ENCODE measurements around the gene TXN2. TPM values are rescaled to one million over a fixed set of nuclear protein-coding genes. Genes with fewer than 3 reads are reported as not detected.
"Not testable (repeated sequence)": the region's sequence is repeated elsewhere in the genome, so short reads cannot be mapped to it uniquely, and the experiment has no call there.

TXN2 gene
- total and polyA plus RNA-seq, 2 donors (not counting 1 experiment from before 2014, with no cell fraction given), result 25.3 to 118 TPM

DNA sequence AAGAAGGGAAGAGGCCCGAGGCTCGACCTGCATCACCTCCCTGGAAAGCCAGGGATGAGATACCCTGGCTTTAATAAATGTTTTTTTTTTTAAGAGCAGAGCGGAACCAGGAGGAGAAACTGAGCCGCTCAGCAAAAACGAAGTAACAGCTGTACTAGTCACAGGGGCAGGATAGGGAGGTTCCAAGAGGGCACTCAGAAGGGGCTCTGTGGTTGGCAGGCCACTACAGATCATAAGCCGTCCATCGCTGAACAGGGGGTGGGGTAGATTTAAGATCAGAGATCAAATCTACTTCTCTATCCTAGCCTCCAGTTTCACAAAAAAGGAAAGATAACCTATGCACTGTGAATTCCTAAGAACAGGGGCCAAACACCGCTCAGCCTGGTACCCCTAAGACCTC, 46.9 kb upstream of the TXN2 start:
- peak overlapping the region; percentile 94 for H3K27ac ChIP-seq (ENCODE audit: insufficient read depth, low read length)
- peak overlapping the region; percentile 93 for H3K9ac ChIP-seq (ENCODE audit: insufficient read depth, low read length)
- H3K9me3 ChIP-seq (ENCODE audit: control insufficient read depth, insufficient read depth, low read depth, low read length), result no peaks in the 10 kb centered on the region
- no peaks in the 10 kb centered on the region for H3K27me3 ChIP-seq (ENCODE audit: control insufficient read depth, insufficient read depth, low read length)
- peak; percentile 20 to 21 for DNase-seq (ENCODE audit: low read depth in 2 of 2)
- H3K4me3 ChIP-seq (replicated peaks in 1 of 4; ENCODE audit: control extremely low read depth in 1 of 4, insufficient read depth in 1 of 4, low read depth in 3 of 4, low read length in 4 of 4), result peak overlapping the region; percentile 94 to 100 (median 98)
- peaks cover 3% of the 10 kb centered on the region for H3K4me1 ChIP-seq (ENCODE audit: control insufficient read depth, extremely low read depth, insufficient read depth, low read length)
- H3K4me2 ChIP-seq (ENCODE audit: extremely low read depth, insufficient read depth, low read length), result peak overlapping the region; percentile 87
- H3K36me3 ChIP-seq (ENCODE audit: control insufficient read depth, insufficient read depth, low read length), result peaks cover 13% of the 10 kb centered on the region
- peak overlapping the region; percentile 64 for H2AFZ ChIP-seq (ENCODE audit: low read length)
- TF ChIP-seq EZH2 (IDR thresholded peaks at IDR 0.05; ENCODE audit: low read length, missing control alignments), result no peak
- TF ChIP-seq, protein P1, sequence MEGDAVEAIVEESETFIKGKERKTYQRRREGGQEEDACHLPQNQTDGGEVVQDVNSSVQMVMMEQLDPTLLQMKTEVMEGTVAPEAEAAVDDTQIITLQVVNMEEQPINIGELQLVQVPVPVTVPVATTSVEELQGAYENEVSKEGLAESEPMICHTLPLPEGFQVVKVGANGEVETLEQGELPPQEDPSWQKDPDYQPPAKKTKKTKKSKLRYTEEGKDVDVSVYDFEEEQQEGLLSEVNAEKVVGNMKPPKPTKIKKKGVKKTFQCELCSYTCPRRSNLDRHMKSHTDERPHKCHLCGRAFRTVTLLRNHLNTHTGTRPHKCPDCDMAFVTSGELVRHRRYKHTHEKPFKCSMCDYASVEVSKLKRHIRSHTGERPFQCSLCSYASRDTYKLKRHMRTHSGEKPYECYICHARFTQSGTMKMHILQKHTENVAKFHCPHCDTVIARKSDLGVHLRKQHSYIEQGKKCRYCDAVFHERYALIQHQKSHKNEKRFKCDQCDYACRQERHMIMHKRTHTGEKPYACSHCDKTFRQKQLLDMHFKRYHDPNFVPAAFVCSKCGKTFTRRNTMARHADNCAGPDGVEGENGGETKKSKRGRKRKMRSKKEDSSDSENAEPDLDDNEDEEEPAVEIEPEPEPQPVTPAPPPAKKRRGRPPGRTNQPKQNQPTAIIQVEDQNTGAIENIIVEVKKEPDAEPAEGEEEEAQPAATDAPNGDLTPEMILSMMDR (conservative IDR thresholded peaks at IDR 0.05 in 1 of 2, IDR thresholded peaks at IDR 0.05 in 1 of 2; ENCODE audit: low read depth in 1 of 2, low read length in 2 of 2), result no peak
- H3K79me2 ChIP-seq (ENCODE audit: control insufficient read depth, insufficient read depth, low read length), result peaks cover 29% of the 10 kb centered on the region
- H4K20me1 ChIP-seq (ENCODE audit: control insufficient read depth, extremely low read depth, insufficient read depth, low read length), result no peaks in the 10 kb centered on the region

DNA sequence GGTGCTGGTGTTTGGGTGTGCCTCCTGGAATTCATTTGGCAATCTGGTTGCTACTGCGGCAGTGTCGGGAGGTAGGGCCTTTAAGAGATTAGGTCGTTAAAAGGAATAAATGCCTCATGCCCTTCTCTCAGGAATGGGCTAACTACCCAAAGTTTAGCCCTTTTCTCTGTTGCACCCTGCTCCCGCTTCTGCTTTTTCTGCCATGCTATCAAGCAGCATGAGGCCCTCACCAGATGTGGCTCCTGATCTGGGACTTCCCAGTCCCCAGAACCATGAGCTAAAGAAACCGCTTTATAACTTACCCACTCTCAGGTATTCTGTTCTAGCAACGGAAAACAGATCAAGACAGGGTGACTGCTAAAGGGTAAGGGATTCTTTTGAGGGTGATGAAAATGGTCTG, 41.2 kb upstream of the TXN2 start:
- H3K79me2 ChIP-seq (ENCODE audit: control insufficient read depth, insufficient read depth, low read length), result peaks cover 16% of the 10 kb centered on the region
- H3K36me3 ChIP-seq (ENCODE audit: control insufficient read depth, insufficient read depth, low read length), result peaks cover 30% of the 10 kb centered on the region
- H3K9ac ChIP-seq (ENCODE audit: insufficient read depth, low read length), result no peak overlapping the region
- H3K27me3 ChIP-seq (ENCODE audit: control insufficient read depth, insufficient read depth, low read length), result no peaks in the 10 kb centered on the region
- no peak overlapping the region for H2AFZ ChIP-seq (ENCODE audit: low read length)
- TF ChIP-seq EZH2 (IDR thresholded peaks at IDR 0.05; ENCODE audit: low read length, missing control alignments), result no peak
- TF ChIP-seq, protein P1 (conservative IDR thresholded peaks at IDR 0.05 in 1 of 2, IDR thresholded peaks at IDR 0.05 in 1 of 2; ENCODE audit: low read depth in 1 of 2, low read length in 2 of 2), result no peak
- H3K9me3 ChIP-seq (ENCODE audit: control insufficient read depth, insufficient read depth, low read depth, low read length), result no peaks in the 10 kb centered on the region
- H3K4me2 ChIP-seq (ENCODE audit: extremely low read depth, insufficient read depth, low read length), result no peak overlapping the region
- no peaks in the 10 kb centered on the region for H3K4me1 ChIP-seq (ENCODE audit: control insufficient read depth, extremely low read depth, insufficient read depth, low read length)
- no peak for DNase-seq (ENCODE audit: low read depth in 2 of 2)
- H4K20me1 ChIP-seq (ENCODE audit: control insufficient read depth, extremely low read depth, insufficient read depth, low read length), result no peaks in the 10 kb centered on the region
- no peak overlapping the region for H3K27ac ChIP-seq (ENCODE audit: insufficient read depth, low read length)
- no peak overlapping the region for H3K4me3 ChIP-seq (replicated peaks in 1 of 4; ENCODE audit: control extremely low read depth in 1 of 4, insufficient read depth in 1 of 4, low read depth in 3 of 4, low read length in 4 of 4)

DNA sequence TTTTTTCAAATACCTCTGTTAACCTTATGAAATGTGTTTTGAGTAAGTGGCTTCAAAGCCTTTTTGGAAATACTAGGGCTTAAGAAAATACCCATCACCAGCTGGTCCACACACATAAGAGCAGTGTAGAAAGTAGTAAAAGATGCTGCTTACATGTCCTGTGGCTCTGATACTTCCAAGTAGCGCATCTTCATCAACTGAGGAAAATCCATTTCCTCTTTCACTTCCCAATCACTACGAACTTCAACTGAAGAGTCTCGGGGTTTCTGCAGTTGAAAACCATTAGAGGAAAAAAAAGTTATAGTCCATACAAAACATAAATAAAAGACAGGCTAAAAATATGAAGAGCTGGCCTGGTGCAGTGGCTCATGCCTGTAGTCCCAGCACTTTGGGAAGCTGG, 39.0 kb upstream of the TXN2 start:
- Histone ChIP-seq H3K4me1 (ENCODE audit: control insufficient read depth, extremely low read depth, insufficient read depth, low read length) (no peaks in the 10 kb centered on the region), H3K4me3 (replicated peaks in 1 of 4; ENCODE audit: control extremely low read depth in 1 of 4, insufficient read depth in 1 of 4, low read depth in 3 of 4, low read length in 4 of 4) (no peak overlapping the region), H3K9me3 (ENCODE audit: control insufficient read depth, insufficient read depth, low read depth, low read length) (no peaks in the 10 kb centered on the region), H3K9ac (ENCODE audit: insufficient read depth, low read length) (no peak overlapping the region), H3K36me3 (ENCODE audit: control insufficient read depth, insufficient read depth, low read length) (peaks cover 39% of the 10 kb centered on the region), H3K79me2 (ENCODE audit: control insufficient read depth, insufficient read depth, low read length) (no peaks in the 10 kb centered on the region), H3K4me2 (ENCODE audit: extremely low read depth, insufficient read depth, low read length) (no peak overlapping the region), H3K27me3 (ENCODE audit: control insufficient read depth, insufficient read depth, low read length) (no peaks in the 10 kb centered on the region), H4K20me1 (ENCODE audit: control insufficient read depth, extremely low read depth, insufficient read depth, low read length) (no peaks in the 10 kb centered on the region), H3K27ac (ENCODE audit: insufficient read depth, low read length) (no peak overlapping the region), H2AFZ (ENCODE audit: low read length) (no peak overlapping the region)
- TF ChIP-seq EZH2 (IDR thresholded peaks at IDR 0.05; ENCODE audit: low read length, missing control alignments), result no peak
- TF ChIP-seq, protein P1 (conservative IDR thresholded peaks at IDR 0.05 in 1 of 2, IDR thresholded peaks at IDR 0.05 in 1 of 2; ENCODE audit: low read depth in 1 of 2, low read length in 2 of 2), result no peak
- DNase-seq (ENCODE audit: low read depth in 2 of 2), result no peak

DNA sequence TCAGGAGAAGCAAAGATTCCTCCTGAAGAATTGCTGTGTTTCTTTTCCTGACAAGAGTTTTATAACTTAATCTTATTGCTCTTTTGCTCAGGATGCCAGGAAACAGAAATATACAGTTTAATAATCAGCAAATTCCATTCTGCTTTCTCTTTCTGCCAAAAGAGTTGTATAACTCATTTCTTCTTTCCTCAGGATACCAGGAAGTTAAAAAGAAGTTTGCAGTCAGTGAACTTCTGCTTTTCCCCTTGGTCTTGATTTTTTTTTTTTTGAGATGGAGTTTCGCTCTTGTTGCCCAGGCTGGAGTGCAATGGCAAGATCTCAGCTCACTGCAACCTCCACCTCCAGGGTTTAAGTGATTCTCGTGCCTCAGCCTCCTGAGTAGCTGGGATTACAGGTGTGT, 38.5 kb upstream of the TXN2 start:
- H4K20me1 ChIP-seq (ENCODE audit: control insufficient read depth, extremely low read depth, insufficient read depth, low read length); H3K27me3 ChIP-seq (ENCODE audit: control insufficient read depth, insufficient read depth, low read length); H3K4me2 ChIP-seq (ENCODE audit: extremely low read depth, insufficient read depth, low read length); H3K4me3 ChIP-seq (replicated peaks in 1 of 4; ENCODE audit: control extremely low read depth in 1 of 4, insufficient read depth in 1 of 4, low read depth in 3 of 4, low read length in 4 of 4); H3K79me2 ChIP-seq (ENCODE audit: control insufficient read depth, insufficient read depth, low read length); H3K9ac ChIP-seq (ENCODE audit: insufficient read depth, low read length); H2AFZ ChIP-seq (ENCODE audit: low read length); H3K27ac ChIP-seq (ENCODE audit: insufficient read depth, low read length); H3K9me3 ChIP-seq (ENCODE audit: control insufficient read depth, insufficient read depth, low read depth, low read length); DNase-seq (ENCODE audit: low read depth in 2 of 2); H3K4me1 ChIP-seq (ENCODE audit: control insufficient read depth, extremely low read depth, insufficient read depth, low read length): not testable (repeated sequence)
- peaks cover 40% of the 10 kb centered on the region for H3K36me3 ChIP-seq (ENCODE audit: control insufficient read depth, insufficient read depth, low read length)

Data from fibroblast of lung (primary cell).